Esophagus squamous epithelium (tissue), 5 donors: Measurements from ENCODE around the gene PLA2G7. TPM values are rescaled to one million over a fixed set of nuclear protein-coding genes. Genes with fewer than 3 reads are reported as not detected.

Experiments used
- DNase-seq: peaks from one replicate; lab custom pipeline; 2025; lab: John Stamatoyannopoulos, UW
- H3K27ac ChIP-seq, 4 donors: fragments of 200-600 bp; sonication (generic); one replicate each; pipeline ENCODE4 v1.5.1; 2016 to 2019; ENCODE audit warnings: mild to moderate bottlenecking in 1 of 4
- H3K27me3 ChIP-seq, 4 donors: fragments of 200-600 bp; sonication (generic); 1 replicate in 3 of 4; 2 replicates in 1 of 4; pipeline versions ENCODE4 v1.5.1 to v1.6.0; 2017 to 2021; ENCODE audit warnings: antibody characterized with exemption in 1 of 4
- H3K36me3 ChIP-seq, 3 donors: fragments of 200-600 bp; sonication (generic); one replicate each; pipeline ENCODE4 v1.5.1; 2016 to 2019
- H3K4me1 ChIP-seq, 3 donors: fragments of 200-600 bp; sonication (generic); one replicate each; pipeline ENCODE4 v1.5.1; 2017 to 2019
- H3K4me3 ChIP-seq, 4 donors: fragments of 200-600 bp; sonication (generic); 1 replicate in 3 of 4; 2 replicates in 1 of 4; pipeline ENCODE4 v1.5.1; 2016 to 2019; ENCODE audit warnings: mild to moderate bottlenecking in 2 of 4, moderate library complexity in 1 of 4
- H3K9me3 ChIP-seq, 3 donors: fragments of 200-600 bp; sonication (generic); one replicate each; pipeline ENCODE4 v1.5.1; 2016 to 2019
- CTCF ChIP-seq, 6 experiments: fragments of 450-650 bp in 4 of 6; fragments of 200-600 bp in 2 of 6; sonication (generic) in 2 of 6; IDR thresholded peaks; one replicate each; pipeline ENCODE4 v1.5.1; 2016 to 2019; ENCODE audit warnings: antibody characterized with exemption in 6 of 6, mild to moderate bottlenecking in 4 of 6, moderate library complexity in 4 of 6
- POLR2A ChIP-seq, 4 donors: fragments of 450-650 bp; IDR thresholded peaks; one replicate each; pipeline ENCODE4 v1.6.1; 2017; ENCODE audit warnings: antibody characterized with exemption in 4 of 4, mild to moderate bottlenecking in 4 of 4, moderate library complexity in 3 of 4
- WGBS, 2 donors: methylation state at CpG; one replicate each; pipeline ENCODE4 v1.1.5; 2018; 5-methylcytosine and 5-hydroxymethylcytosine counted together
- intact Hi-C: fragments of 100-400 bp; cut with DNase I; formaldehyde crosslinking; loops from one replicate; pipeline ENCODE4 v1.15.0; 2022
- total RNA-seq, 4 donors: library from RNA; depleted of rRNA; stranded (reverse); fragments of >200 nt; gene quantifications; one replicate each; pipeline ENCODE4 v1.1.0, GENCODE V29; 2016
- donor health status: DM: yes; HTN: yes; CAD: no.

PLA2G7 gene
- total RNA-seq, 4 donors from 2014 or later, result 0.19 to 0.44 TPM; not detected in 2

- Histone ChIP-seq H3K27ac (no peak overlapping the region), H3K36me3 (no peaks in the 10 kb centered on the region), H3K9me3 (peaks cover 0 to 3% (median 0%) of the 10 kb centered on the region in 3 donors), H3K4me3 (no peak overlapping the region), H3K27me3 (no peaks in the 10 kb centered on the region), H3K4me1 (no peaks in the 10 kb centered on the region)
- TF ChIP-seq POLR2A (IDR thresholded peaks at IDR 0.05) (no peak), CTCF (IDR thresholded peaks at IDR 0.05) (no peak)
- intact Hi-C loops, result no loop called here
- no peak for DNase-seq
- WGBS, 2 donors, result 93 to 95% methylated on average over 3 of the region's 3 CpGs
These were observed 45.5 kb downstream of the PLA2G7 start for GRCh38 chr6:46689657-46690056.

- no peaks in the 10 kb centered on the region for H3K36me3 ChIP-seq
- H3K27me3 ChIP-seq, result no peaks in the 10 kb centered on the region
- WGBS, 2 donors, result 93 to 100% methylated on average over 1 to 5 of the region's 13 CpGs
- H3K9me3 ChIP-seq, result peaks cover 0 to 3% (median 0%) of the 10 kb centered on the region in 3 donors
- H3K27ac ChIP-seq, result no peak overlapping the region
- no peak overlapping the region for H3K4me3 ChIP-seq
- DNase-seq, result no peak
- intact Hi-C loops, result no loop called here
- TF ChIP-seq CTCF (IDR thresholded peaks at IDR 0.05) (no peak), POLR2A (IDR thresholded peaks at IDR 0.05) (no peak)
- H3K4me1 ChIP-seq, result no peaks in the 10 kb centered on the region
These were observed 46.2 kb downstream of the PLA2G7 start for GRCh38 chr6:46688966-46689335.

- Histone ChIP-seq H3K4me1 (no peaks in the 10 kb centered on the region), H3K27ac (no peak overlapping the region), H3K27me3 (no peaks in the 10 kb centered on the region), H3K9me3 (peaks cover 0 to 3% (median 0%) of the 10 kb centered on the region in 3 donors), H3K36me3 (no peaks in the 10 kb centered on the region), H3K4me3 (no peak overlapping the region)
- intact Hi-C loops, result no loop called here
- TF ChIP-seq POLR2A (IDR thresholded peaks at IDR 0.05) (no peak), CTCF (IDR thresholded peaks at IDR 0.05) (no peak)
- WGBS, 2 donors, result 92% methylated on average over 7 of the region's 85 CpGs; no CpG with 5 or more reads in 1 of the 2 donors
- no peak for DNase-seq
These were observed 46.8 kb downstream of the PLA2G7 start for GRCh38 chr6:46688117-46688965.

- intact Hi-C loops, result no loop called here
- Histone ChIP-seq H3K27me3 (no peaks in the 10 kb centered on the region), H3K27ac (no peak within 1 kb of the TSS), H3K4me1 (no peaks in the 10 kb centered on the region), H3K9me3 (peaks cover 0 to 3% (median 0%) of the 10 kb centered on the region in 3 donors), H3K36me3 (no peaks in the 10 kb centered on the region), H3K4me3 (no peak within 1 kb of the TSS)
- 92 to 93% methylated on average over 5 to 15 of the region's 41 CpGs for WGBS, 2 donors
- TF ChIP-seq CTCF (IDR thresholded peaks at IDR 0.05), result no peak
- TF ChIP-seq POLR2A (IDR thresholded peaks at IDR 0.05), result no peak
- no peak for DNase-seq
These were observed 47.5 kb downstream of the PLA2G7 start, which contains the start of gene TDRD6 for GRCh38 chr6:46687619-46688097. TDRD6 (plus strand) TSS chr6:46687885; CDS start chr6:46688129, 244 bp downstream.

- no peaks in the 10 kb centered on the region for H3K4me1 ChIP-seq
- H3K27ac ChIP-seq, result no peak overlapping the region
- no peak for DNase-seq
- no peak overlapping the region for H3K4me3 ChIP-seq
- TF ChIP-seq POLR2A (IDR thresholded peaks at IDR 0.05) (no peak), CTCF (IDR thresholded peaks at IDR 0.05) (no peak)
- intact Hi-C loops, result no loop called here
- H3K36me3 ChIP-seq, result no peaks in the 10 kb centered on the region
- WGBS, 2 donors, result 58 to 68% methylated on average over 4 of the region's 4 CpGs
- H3K27me3 ChIP-seq, result no peaks in the 10 kb centered on the region
- peaks cover 0 to 3% (median 0%) of the 10 kb centered on the region in 3 donors for H3K9me3 ChIP-seq
These were observed 50.4 kb downstream of the PLA2G7 start for GRCh38 chr6:46684771-46685170.
